DMS79 (cell line): Measurements from ENCODE around the gene LOXHD1.

Experiments used
- DNase-seq: peaks from one replicate; lab custom pipeline; 2025; lab: John Stamatoyannopoulos, UW

LOXHD1 gene

DNA sequence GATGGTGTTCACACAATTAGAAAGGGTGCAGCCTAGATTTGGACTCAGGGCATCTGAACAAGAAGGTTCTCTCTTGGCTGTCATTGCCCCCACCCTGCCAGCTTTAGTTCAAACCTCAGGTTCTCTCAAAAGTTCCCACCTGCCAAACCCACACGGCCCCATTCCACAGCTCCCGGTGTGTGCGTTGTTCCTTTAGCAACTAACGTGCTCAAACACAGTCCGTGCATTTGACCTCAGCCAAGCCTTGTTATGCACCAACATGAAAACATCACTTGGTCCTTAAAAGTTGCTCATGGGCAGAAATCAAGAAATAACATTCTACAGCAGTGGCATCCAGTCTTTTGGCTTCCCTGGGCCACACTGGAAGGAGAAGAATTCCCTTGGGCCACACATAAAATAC is 32.0 kb downstream of the LOXHD1 start:
- DNase-seq: no peak

DNA sequence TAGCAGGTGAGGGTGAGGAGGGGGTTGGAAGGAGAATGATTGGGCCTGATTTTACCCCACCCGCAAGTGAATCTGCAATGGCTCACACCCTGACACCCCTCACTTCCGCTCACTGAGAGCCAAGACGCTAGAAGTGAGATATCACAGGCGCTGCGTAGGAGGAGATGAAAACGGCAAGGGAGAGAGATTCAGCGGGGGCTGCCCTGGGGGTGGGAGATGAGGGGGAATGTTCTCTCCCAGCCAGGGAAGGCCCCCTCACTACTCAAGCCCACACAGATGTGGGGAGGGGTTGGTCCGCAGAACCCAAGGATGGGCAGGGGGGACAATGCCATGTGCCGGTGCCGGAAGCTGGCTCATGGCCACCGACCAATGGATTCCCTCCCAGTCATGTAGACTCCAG is 32.9 kb downstream of the LOXHD1 start:
- DNase-seq: no peak

GRCh38 chr18:46623541-46623940 is 33.5 kb downstream of the LOXHD1 start:
- no peak for DNase-seq

DNA sequence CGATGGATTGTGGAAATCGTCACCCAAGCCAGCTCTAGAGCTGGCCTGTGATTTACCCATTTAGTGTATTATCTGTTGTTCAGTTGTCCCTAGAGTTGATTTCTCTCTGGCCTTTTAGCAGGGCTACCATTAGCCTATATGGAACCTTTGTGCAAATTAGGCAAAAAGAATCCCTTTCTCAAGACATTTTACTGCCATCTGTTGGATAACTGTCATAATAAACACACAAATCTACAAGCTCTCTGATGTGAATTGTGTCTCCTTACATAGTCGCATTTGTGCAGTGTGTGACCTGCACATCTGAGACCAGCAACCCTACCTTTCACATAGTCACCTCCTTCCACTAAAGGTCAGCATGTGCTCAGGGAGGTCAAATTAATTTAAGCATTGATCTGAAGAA is 34.0 kb downstream of the LOXHD1 start:
- DNase-seq: no peak

GRCh38 chr18:46622451-46622850 is 34.6 kb downstream of the LOXHD1 start:
- no peak for DNase-seq

GRCh38 chr18:46621871-46622270 is 35.1 kb downstream of the LOXHD1 start:
- DNase-seq: no peak

GRCh38 chr18:46621111-46621766 is 35.8 kb downstream of the LOXHD1 start:
- DNase-seq: no peak

DNA sequence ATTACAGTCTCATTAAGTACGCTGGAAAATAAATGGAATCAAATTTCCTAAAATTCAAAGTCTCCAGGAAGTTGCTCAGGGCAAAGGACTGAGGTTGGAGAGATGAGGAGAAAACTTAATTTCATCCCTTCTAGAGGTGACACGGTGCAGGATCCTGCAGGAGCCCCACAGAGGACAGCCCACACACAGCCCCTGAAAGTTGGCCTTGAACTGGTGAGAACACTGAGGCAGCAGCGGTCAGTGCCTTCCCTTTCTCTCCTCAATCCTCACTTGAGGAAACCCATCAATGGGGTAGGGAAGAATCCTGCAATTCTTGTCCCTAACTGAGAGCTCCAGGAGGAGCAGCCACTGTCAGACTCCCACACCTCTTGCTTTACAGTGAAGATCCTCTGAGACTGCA is 37.5 kb downstream of the LOXHD1 start:
- no peak for DNase-seq

GRCh38 chr18:46615720-46616119 is 41.3 kb downstream of the LOXHD1 start:
- DNase-seq: no peak

GRCh38 chr18:46609048-46609447 is 48.0 kb downstream of the LOXHD1 start:
- no peak for DNase-seq

DNA sequence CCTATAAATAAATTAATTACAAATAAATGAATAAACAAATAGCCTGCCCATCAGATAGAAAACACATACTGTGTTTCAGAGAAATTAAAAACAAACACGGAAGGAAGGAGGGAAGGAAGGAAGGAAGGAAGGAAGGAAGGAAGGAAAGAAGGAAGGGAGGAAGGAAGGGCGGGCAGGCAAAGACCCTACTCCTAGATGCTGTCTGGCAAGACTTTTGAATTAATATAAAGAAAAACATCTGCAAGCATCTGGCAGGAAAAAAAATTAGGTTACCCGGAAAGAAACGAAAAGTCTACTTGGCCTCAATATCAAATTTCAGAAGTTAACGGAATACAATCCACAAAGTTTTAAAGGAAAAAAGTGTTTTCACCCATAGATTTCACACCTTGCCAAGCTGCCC is 49.1 kb downstream of the LOXHD1 start:
- DNase-seq: no peak

DNA sequence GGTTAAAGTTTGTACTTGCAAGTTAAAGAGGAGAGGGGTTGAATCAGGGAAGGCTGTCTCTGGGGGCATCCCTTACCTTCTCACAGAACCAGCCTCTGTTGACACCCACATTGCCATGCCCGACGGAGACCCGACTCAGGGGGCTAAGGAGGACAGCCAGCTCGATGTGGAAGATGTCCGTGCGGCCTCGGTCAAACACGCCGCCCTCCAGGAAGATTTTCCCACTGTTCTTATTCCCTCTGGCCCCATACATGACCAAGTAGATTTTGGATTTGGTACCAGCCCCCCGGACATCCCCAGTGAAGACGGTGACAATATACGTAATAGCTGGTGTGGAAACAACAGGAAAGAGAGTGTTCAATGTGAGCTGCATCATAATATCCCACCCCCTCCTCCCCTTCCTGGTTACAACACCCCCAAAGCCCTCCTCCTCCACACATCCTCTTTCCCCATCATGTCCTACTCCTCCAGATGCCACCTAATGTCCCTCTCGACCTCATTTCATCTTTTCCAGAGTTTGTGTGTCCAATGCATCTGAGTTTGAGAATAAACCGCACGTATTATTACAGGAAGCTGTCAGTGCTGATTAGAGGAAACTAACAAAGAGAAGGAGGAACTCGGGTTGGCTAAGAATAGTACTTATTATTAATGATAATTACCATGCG is 55.7 kb downstream of the LOXHD1 start:
- no peak for DNase-seq

GRCh38 chr18:46596119-46596518 is 60.9 kb downstream of the LOXHD1 start:
- peak; percentile 12 for DNase-seq

GRCh38 chr18:46591783-46592391 is 65.1 kb downstream of the LOXHD1 start:
- DNase-seq: no peak

DNA sequence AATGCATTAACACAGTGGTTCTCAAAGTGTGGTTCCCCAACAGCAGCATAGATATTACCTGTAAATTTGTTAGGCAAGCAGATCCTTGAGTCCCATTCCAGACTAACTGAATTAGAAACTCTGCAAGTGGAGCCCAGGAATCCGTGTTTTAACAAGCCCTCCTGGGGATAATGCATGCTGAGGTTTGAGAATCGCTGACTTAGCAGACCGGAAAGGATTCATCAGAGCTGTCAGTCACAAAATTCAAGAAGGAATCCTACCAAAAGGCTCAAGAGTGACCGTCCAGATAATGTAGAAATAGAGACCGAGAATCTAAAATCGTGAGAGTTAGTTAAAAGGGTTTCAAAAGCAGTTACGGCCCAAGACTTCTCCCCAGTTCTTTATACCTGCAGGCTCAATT is 66.9 kb downstream of the LOXHD1 start:
- no peak for DNase-seq

DNA sequence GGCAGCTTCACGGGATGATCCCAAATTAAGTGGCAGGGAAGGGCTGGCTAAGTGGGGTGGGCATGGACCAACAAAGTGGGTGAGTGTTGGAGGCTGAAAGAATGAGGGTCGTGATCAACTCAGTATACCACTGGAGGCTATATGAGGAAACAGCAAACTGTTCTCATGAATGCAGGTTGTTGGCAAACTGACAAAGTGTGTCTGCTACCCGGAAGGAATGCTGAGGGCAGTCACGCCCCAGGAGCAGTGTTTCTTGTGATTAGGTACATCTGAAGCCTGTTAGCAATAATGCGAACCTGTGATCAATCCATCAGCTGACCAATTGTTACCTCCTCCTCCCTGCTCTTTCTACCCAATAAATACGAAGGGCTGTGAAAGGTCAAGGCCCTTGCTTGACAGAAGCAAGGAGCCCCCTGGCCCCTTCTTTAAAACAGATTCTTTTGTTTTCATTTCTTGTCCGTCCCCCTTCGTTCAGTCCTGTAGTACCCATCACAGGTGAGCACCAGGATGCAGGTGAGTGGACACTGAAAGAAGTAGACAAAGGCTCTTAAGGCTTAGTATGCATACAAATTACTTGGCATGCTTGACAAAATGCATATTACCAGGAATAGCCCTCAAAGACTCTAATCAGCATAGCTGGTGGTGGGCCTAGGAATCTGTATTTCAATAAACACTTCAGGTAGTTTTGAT is 67.9 kb downstream of the LOXHD1 start:
- no peak for DNase-seq

- DNase-seq: no peak
Observed at GRCh38 chr18:46587600-46587999, 69.4 kb downstream of the LOXHD1 start.

DNA sequence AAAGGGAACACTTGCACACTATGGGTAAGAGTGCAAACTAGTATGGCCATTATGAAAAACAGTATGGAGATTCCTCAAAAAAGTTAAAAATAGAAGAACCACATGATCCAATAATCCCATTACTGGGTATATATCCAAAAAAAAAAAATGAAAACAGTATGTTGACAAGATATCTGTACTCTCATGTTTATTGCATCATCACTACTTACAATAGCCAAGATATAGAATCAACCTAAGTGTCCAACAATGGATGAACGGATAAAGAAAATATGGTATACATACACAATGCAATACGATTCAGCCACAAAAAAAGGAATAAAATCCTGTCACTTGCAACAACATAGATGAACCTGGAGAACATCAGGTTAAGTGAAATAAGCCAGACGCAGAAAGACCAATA is 73.3 kb downstream of the LOXHD1 start:
- DNase-seq: no peak

DNA sequence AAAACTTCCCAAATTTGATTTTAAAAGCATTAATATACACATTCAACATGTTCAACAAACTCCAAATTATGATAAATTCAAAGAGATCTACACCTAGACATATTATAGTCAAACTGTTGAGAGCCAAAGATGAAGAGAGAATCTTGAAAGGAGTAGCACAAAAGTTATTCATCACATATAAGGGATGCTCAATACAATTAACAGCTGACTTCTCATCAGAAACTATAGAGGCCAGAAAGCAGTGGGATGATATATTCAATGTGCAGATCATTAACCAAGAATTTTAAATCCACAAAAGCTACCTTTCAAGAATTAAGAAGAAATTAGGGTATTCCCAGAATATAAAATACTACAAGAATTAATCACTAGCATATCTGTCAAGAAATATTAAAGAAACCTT is 75.4 kb downstream of the LOXHD1 start:
- no peak for DNase-seq

DNA sequence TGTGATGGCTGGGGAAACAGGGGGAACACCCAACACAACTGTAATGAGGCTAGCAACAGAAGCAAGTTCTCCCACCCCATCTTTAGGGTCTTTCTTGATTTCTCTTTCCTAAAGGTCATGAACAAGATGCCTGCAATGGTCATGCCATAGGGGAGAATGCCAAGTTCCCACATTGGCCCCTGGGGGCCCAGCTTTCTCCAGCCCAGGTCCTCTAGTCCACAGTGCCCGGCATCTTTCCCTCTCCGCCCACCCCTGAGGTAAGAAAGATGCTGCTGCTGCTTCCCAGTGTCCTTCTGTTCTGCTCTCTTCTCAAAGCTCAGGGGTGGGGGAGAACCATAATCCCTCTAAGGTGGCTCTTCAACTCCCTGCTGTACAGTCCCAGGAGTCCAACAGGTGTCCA is 78.0 kb downstream of the LOXHD1 start:
- no peak for DNase-seq

GRCh38 chr18:46577546-46577945 is 79.5 kb downstream of the LOXHD1 start:
- no peak for DNase-seq

- no peak for DNase-seq
Observed at GRCh38 chr18:46575851-46576250, 81.2 kb downstream of the LOXHD1 start.

DNA sequence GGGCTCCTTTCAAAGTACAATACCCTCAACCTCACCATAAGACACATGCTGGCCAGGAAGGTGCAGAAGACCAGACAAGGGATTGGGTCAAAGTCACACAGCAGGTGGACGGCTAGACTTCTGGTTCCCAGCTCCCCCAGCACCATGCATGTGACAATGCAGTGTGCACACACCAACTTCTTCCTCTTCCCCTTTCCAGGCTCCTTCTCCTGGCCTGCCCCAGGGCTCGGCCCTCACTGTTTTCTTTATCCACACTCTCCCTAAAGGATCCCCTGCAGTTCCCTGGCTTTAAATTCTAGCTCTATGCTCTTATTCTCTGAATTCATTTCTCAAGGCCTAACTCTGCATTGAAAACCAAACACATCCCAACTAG is 82.3 kb downstream of the LOXHD1 start:
- DNase-seq: no peak
